B cell (primary cell): ENCODE measurements around the gene SNCAIP. TPM values are rescaled to one million over a fixed set of nuclear protein-coding genes. Genes with fewer than 3 reads are reported as not detected.

Experiments
- ATAC-seq: fragments of 200-7000 bp; cut with Tn5 transposase; one replicate; pipeline ENCODE4 v1.10.0; 2021; ENCODE audit warnings: low read depth, mild to moderate bottlenecking, moderate number of reproducible peaks, moderate library complexity
- CTCF ChIA-PET: fragments of 350-600 bp; sonication (Branson Sonifier 250); formaldehyde crosslinking; loops from one replicate; lab custom pipeline; 2021; ENCODE audit warnings: antibody characterized with exemption, inconsistent platforms; lab: Charles Lee
- POLR2A ChIA-PET: fragments of 350-600 bp; sonication (Branson Sonifier 250); formaldehyde crosslinking; loops from one replicate; lab custom pipeline; 2021; ENCODE audit warnings: antibody characterized with exemption; lab: Charles Lee
- DNase-seq: peaks from one replicate; pipeline ENCODE4 v3.0.0; 2013
- H2AFZ ChIP-seq: 2 replicates; pipeline ENCODE4 v1.6.1; 2012; ENCODE audit warnings: mild to moderate bottlenecking, low read depth, low read length; ENCODE audit not compliant: insufficient read depth, poor library complexity, severe bottlenecking
- H3K27ac ChIP-seq, 2 donors: 1 replicate in 1 of 2; 2 replicates in 1 of 2; pipeline ENCODE4 v1.5.1; 2012 to 2013; ENCODE audit warnings: low read length in 2 of 2, mild to moderate bottlenecking in 2 of 2, moderate library complexity in 1 of 2
- H3K27me3 ChIP-seq, 4 experiments: fragments of 200-600 bp in 1 of 4; sonication (generic) in 1 of 4; replicated peaks in 1 of 4; 1 replicate in 2 of 4; 2 replicates in 2 of 4; pipeline versions ENCODE4 v1.6.1 to v1.7.0; 2013 to 2016; ENCODE audit warnings: low read length in 3 of 4, mild to moderate bottlenecking in 2 of 4, mixed read lengths in 1 of 4, moderate library complexity in 1 of 4; ENCODE audit not compliant: insufficient read depth in 4 of 4, control insufficient read depth in 3 of 4; ENCODE audit errors: control extremely low read depth in 1 of 4
- H3K36me3 ChIP-seq, 2 experiments: replicated peaks in 1 of 2; 1 replicate in 1 of 2; 2 replicates in 1 of 2; pipeline versions ENCODE4 v1.6.1 to v1.7.1; 2013; ENCODE audit warnings: low read length in 1 of 2; ENCODE audit not compliant: insufficient read depth in 2 of 2, control insufficient read depth in 1 of 2; ENCODE audit errors: control extremely low read depth in 1 of 2, extremely low read depth in 1 of 2
- H3K4me1 ChIP-seq, 2 donors: fragments of 200-600 bp in 1 of 2; sonication (generic) in 1 of 2; 1 replicate in 1 of 2; 2 replicates in 1 of 2; pipeline versions ENCODE4 v1.5.1 to v1.6.1; 2013 to 2017; ENCODE audit warnings: low read length in 2 of 2; ENCODE audit not compliant: control insufficient read depth in 2 of 2, insufficient read depth in 2 of 2
- H3K4me2 ChIP-seq: replicated peaks from 2 replicates; pipeline ENCODE3; 2012; ENCODE audit warnings: mild to moderate bottlenecking, low read depth, low read length; ENCODE audit not compliant: poor library complexity, severe bottlenecking
- H3K4me3 ChIP-seq, 5 experiments: fragments of 200-600 bp in 1 of 5; sonication (generic) in 1 of 5; 1 replicate in 3 of 5; 2 replicates in 2 of 5; pipeline versions ENCODE4 v1.5.1 to v1.7.0; 2011 to 2016; ENCODE audit warnings: low read length in 4 of 5, mild to moderate bottlenecking in 4 of 5, low read depth in 2 of 5, control low read depth in 1 of 5, moderate library complexity in 1 of 5; ENCODE audit not compliant: insufficient read depth in 1 of 5; ENCODE audit errors: control extremely low read depth in 1 of 5, extremely low read depth in 1 of 5
- H3K79me2 ChIP-seq: fragments of 200-600 bp; sonication (generic); one replicate; pipeline ENCODE4 v1.6.0; 2016; ENCODE audit warnings: low read length; ENCODE audit not compliant: control insufficient read depth, insufficient read depth
- H3K9ac ChIP-seq: fragments of 200-600 bp; sonication (generic); 2 replicates; pipeline ENCODE4 v1.6.1; 2017; ENCODE audit warnings: mild to moderate bottlenecking, low read length, moderate library complexity
- H3K9me3 ChIP-seq, 3 donors: one replicate each; pipeline versions ENCODE4 v1.6.1 to v1.7.1; 2013; ENCODE audit warnings: low read length in 2 of 3; ENCODE audit not compliant: control insufficient read depth in 2 of 3, insufficient read depth in 1 of 3; ENCODE audit errors: control extremely low read depth in 1 of 3
- H4K20me1 ChIP-seq: 2 replicates; pipeline ENCODE4 v1.6.0; 2012; ENCODE audit warnings: mild to moderate bottlenecking, low read length; ENCODE audit not compliant: insufficient read depth, control insufficient read depth, poor library complexity, severe bottlenecking
- H3K27ac Mint-ChIP-seq: one replicate; pipeline ENCODE4 v1.8.0; 2021; ENCODE audit warnings: mixed read lengths
- H3K27me3 Mint-ChIP-seq: one replicate; pipeline ENCODE4 v1.8.0; 2021; ENCODE audit warnings: mixed read lengths
- H3K4me1 Mint-ChIP-seq: one replicate; pipeline ENCODE4 v1.8.0; 2021; ENCODE audit warnings: mixed read lengths
- H3K4me3 Mint-ChIP-seq: one replicate; pipeline ENCODE4 v1.8.0; 2021; ENCODE audit warnings: mixed read lengths
- H3K9me3 Mint-ChIP-seq: one replicate; pipeline ENCODE4 v1.8.0; 2022; ENCODE audit warnings: mixed read lengths; ENCODE audit not compliant: insufficient read depth
- EZH2 ChIP-seq: IDR thresholded peaks from 2 replicates; pipeline ENCODE4 v1.6.1; 2012; ENCODE audit warnings: borderline replicate concordance, low read depth, mild to moderate bottlenecking, moderate library complexity, low read length; ENCODE audit not compliant: insufficient read depth, poor library complexity, severe bottlenecking
- WGBS: methylation state at CpG from one replicate; pipeline ENCODE4 v1.1.5; 2013; ENCODE audit warnings: missing lambda C conversion rate; ENCODE audit not compliant: insufficient coverage; 5-methylcytosine and 5-hydroxymethylcytosine counted together
- intact Hi-C: fragments of 100-400 bp; cut with micrococcal nuclease; formaldehyde crosslinking; loops from one replicate; pipeline ENCODE4 v1.10.0; 2022
- polyA plus RNA-seq: library from polyadenylated mRNA; depleted of rRNA; stranded (reverse); fragments of >200 nt; gene quantifications from 2 replicates; pipeline ENCODE4 v1.2.3, GENCODE V29; 2012
- total RNA-seq, 2 donors: library from RNA; stranded (reverse); fragments of 120-200 nt in 1 of 2; gene quantifications; 1 replicate in 1 of 2; 2 replicates in 1 of 2; pipeline versions ENCODE4 v1.2.3 to v1.2.4, GENCODE V29; 2013 to 2022
- TF ChIP-seq, protein P1 (sequence below): fragments of 200-600 bp; IDR thresholded peaks from one replicate; pipeline ENCODE4 v1.8.0; 2022; ENCODE audit warnings: antibody characterized with exemption, mild to moderate bottlenecking

The SNCAIP gene
- total and polyA plus RNA-seq, 2 donors (not counting 1 experiment from before 2014, with no cell fraction given), result not detected

DNA sequence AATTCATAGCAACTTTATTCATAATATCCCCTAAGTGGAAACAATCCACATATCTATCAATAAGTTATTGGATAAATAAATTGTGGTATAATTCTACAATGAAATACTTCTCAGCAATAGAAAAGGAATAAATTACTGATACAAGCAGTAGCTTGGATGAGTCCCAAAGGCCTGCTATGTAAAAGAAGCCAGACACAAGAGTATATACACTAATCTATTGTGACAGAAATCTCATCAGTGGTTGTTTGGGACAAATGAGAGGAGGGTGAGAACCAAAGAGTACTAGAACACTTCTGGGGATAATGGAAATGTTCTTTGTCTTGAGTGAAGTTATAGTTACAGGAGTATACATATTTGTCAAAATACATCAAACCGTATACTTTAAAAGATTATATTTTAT is 119.3 kb downstream of the SNCAIP start:
- no peaks in the 10 kb centered on the region for H3K27me3 ChIP-seq

DNA sequence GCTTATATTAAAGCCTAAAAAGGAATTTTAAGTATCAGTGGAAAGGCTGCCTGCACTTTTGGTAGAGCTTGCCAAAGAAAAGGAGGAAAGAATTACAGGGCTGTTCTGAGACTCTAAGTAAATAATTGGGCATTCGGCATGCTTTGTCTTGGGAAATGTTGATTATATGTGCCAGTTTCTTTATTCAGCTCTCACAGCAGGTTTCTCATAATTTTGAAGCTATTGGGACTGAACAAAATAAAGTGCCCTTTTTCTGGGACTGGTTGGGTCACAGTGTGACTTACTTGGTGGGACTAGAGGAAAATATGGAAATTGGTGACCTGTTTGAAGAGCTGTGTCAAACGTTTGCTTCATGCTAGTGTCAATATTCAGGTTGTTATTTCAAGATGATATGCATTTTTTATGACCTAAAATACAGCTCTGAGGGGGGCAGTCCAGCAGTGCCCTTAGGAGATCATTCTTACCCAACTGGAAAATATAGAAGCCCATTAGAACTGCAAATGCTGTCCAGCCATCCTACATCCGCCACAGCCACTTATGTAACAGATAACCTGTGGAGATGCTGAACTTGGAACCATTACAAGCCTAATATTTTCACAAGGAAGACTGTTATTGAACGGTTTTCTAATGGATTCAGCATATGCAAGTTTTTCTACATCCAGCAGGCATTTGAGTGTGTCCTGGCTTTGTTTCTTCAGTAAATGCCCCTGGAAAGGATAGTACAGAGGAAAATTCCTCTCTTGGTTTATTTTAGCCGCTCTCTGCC is 122.4 kb downstream of the SNCAIP start:
- no peaks in the 10 kb centered on the region for H3K4me1 Mint-ChIP-seq
- WGBS, result 90% methylated on average over 3 of the region's 5 CpGs

More for the DNA sequence above, 119.3 kb downstream of the SNCAIP start:
- DNase-seq (no peak), ATAC-seq (no peak)
- Histone ChIP-seq H3K4me3 (no peak overlapping the region), H3K27ac (no peak overlapping the region), H3K4me1 (no peaks in the 10 kb centered on the region), H3K4me2 (no peak overlapping the region), H2AFZ (no peak overlapping the region), H3K9ac (no peak overlapping the region), H3K79me2 (no peaks in the 10 kb centered on the region), H4K20me1 (no peaks in the 10 kb centered on the region), H3K9me3 (no peaks in the 10 kb centered on the region), H3K36me3 (no peaks in the 10 kb centered on the region)
- H3K9me3 Mint-ChIP-seq, result peaks cover 1% of the 10 kb centered on the region
- TF ChIP-seq, protein P1, sequence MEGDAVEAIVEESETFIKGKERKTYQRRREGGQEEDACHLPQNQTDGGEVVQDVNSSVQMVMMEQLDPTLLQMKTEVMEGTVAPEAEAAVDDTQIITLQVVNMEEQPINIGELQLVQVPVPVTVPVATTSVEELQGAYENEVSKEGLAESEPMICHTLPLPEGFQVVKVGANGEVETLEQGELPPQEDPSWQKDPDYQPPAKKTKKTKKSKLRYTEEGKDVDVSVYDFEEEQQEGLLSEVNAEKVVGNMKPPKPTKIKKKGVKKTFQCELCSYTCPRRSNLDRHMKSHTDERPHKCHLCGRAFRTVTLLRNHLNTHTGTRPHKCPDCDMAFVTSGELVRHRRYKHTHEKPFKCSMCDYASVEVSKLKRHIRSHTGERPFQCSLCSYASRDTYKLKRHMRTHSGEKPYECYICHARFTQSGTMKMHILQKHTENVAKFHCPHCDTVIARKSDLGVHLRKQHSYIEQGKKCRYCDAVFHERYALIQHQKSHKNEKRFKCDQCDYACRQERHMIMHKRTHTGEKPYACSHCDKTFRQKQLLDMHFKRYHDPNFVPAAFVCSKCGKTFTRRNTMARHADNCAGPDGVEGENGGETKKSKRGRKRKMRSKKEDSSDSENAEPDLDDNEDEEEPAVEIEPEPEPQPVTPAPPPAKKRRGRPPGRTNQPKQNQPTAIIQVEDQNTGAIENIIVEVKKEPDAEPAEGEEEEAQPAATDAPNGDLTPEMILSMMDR, result no peak
- no peak for TF ChIP-seq EZH2
- no CpG with 5 or more reads among the region's 1 CpG for WGBS
- CTCF ChIA-PET, result no interaction called here
- intact Hi-C loops, result no loop called here
- no peak overlapping the region for H3K27ac Mint-ChIP-seq
- no peak overlapping the region for H3K4me3 Mint-ChIP-seq
- H3K27me3 Mint-ChIP-seq, result peaks cover 6% of the 10 kb centered on the region
- no peaks in the 10 kb centered on the region for H3K4me1 Mint-ChIP-seq
- POLR2A ChIA-PET, result no interaction called here

More for the DNA sequence above, 122.4 kb downstream of the SNCAIP start:
- no peak for ATAC-seq
- no peak overlapping the region for H2AFZ ChIP-seq
- H3K4me1 ChIP-seq, result no peaks in the 10 kb centered on the region
- no peaks in the 10 kb centered on the region for H3K36me3 ChIP-seq
- Mint-ChIP-seq H3K4me3 (no peak overlapping the region), H3K9me3 (peaks cover 1% of the 10 kb centered on the region), H3K27me3 (peaks cover 20% of the 10 kb centered on the region), H3K27ac (no peak overlapping the region)
- DNase-seq, result no peak
- no peak overlapping the region for H3K4me3 ChIP-seq
- POLR2A ChIA-PET, result no interaction called here
- H3K9me3 ChIP-seq, result no peaks in the 10 kb centered on the region
- intact Hi-C loops, result no loop called here
- H3K27me3 ChIP-seq, result peaks cover 0 to 4% (median 0%) of the 10 kb centered on the region in 4 experiments
- no peak overlapping the region for H3K4me2 ChIP-seq
- no peak overlapping the region for H3K9ac ChIP-seq
- no peaks in the 10 kb centered on the region for H3K79me2 ChIP-seq
- H4K20me1 ChIP-seq, result no peaks in the 10 kb centered on the region
- CTCF ChIA-PET, result no interaction called here
- TF ChIP-seq, protein P1, result no peak
- TF ChIP-seq EZH2, result no peak
- H3K27ac ChIP-seq, result no peak overlapping the region
